HG02852 (cell line): Measurements from ENCODE around the gene ZNF558.

Experiments used
- ATAC-seq: cut with Tn5 transposase; IDR thresholded peaks from one replicate; pipeline ENCODE4 v1.9.1; 2021; ENCODE audit warnings: mild to moderate bottlenecking, moderate library complexity; ENCODE audit not compliant: unreplicated experiment

ZNF558 gene

DNA sequence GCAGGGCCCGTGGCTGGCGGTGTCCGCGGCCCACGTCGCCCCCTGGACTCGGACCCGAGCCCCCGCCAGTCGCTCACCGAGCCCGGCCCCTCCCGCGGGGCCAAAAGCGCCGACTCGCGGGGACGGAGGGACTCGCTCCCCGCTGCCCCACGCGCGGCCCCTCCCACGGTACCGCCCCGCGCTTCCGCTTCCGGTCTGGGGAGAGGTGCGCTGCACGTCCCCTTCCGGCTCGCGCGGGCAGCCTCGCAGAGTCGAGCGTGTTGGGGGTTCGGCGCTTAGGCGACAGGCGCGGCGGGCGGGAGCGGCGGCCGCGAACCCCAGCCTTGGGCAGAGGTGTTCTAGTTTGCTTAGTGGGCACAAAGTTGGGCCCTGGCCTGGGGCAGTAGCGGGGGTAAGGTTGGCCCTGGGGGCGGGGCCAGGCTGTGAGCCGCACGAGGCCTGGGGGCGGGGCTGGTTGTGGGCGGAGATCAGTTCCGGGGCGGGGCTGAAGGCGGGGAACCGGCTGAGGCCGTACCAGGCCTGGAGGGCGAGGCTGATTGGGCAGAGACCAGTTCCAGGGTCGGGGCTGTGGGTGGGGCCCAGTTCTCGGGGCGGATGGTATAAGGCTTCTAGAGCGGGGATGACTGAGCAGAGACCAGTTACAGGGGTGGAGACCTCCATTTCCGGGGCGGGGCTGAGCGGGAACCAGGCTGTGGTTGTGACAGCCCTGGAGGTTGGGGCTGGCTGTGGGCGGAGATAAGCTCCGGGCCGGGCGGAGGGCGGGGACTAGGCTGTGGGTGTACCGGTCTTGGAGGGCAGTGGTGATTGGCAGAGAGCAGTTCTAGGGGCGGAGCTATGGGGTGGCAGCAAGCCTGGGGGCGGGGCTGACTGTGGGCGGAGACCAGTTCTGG, at the start of gene ZNF558, which contains the start of gene MBD3L1:
Gene ZNF558, minus strand, starts transcription at position 173 of the 890 bp plus-strand sequence. CDS start 9,645 bp downstream, outside the sequence.
Gene MBD3L1, plus strand, starts transcription at position 246 of the 890 bp plus-strand sequence. CDS start 10,302 bp downstream, outside the sequence.
- ATAC-seq = peak; percentile 91

- ATAC-seq = no peak
These were observed 49.4 kb upstream of the ZNF558 start for GRCh38 chr19:8881512-8881911.

GRCh38 chr19:8880868-8881488, 48.9 kb upstream of the ZNF558 start:
- ATAC-seq = no peak

- ATAC-seq = no peak
These were observed 46.0 kb upstream of the ZNF558 start for GRCh38 chr19:8877854-8878705.

DNA sequence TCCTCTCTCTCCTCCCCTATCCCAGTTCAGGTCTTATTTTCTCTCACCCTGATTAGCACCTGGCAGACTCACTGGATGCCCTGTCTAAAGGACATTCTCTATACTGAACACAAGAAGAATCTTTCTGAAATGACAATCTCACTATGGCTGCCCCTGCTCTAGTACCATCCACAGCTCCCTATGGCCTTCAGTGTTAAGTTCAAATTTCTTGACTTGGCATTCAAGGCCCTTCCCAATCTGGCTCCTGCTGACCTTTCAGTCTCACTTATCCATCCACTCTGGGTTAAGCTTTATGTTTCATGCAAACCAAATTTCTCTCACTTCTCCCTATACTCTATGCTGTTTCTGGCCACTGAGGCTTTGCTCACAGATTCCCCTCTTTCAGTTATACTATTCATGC, 34.2 kb upstream of the ZNF558 start:
- no peak for ATAC-seq

GRCh38 chr19:8858260-8858659, 26.2 kb upstream of the ZNF558 start:
- ATAC-seq = no peak

DNA sequence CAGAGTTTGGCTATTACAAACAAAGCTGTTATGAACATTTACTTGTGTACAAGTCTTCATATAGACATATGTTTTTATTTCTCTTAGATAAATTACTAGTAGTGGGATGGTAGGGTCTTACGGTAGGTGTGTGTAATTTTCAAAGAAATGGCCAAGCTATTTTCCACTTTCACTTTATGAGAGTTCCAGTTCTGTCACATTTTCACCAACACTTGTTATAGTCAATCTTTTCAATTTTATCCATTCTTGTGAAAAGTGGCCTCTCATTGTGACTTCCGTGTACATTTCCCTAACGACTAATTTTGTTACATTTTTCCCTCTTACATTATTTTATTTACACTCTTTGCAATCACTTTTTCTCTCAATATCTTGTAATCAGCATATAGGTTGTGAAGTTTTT, 18.4 kb upstream of the ZNF558 start:
- ATAC-seq = no peak

GRCh38 chr19:8849232-8849631, 17.1 kb upstream of the ZNF558 start:
- no peak for ATAC-seq

DNA sequence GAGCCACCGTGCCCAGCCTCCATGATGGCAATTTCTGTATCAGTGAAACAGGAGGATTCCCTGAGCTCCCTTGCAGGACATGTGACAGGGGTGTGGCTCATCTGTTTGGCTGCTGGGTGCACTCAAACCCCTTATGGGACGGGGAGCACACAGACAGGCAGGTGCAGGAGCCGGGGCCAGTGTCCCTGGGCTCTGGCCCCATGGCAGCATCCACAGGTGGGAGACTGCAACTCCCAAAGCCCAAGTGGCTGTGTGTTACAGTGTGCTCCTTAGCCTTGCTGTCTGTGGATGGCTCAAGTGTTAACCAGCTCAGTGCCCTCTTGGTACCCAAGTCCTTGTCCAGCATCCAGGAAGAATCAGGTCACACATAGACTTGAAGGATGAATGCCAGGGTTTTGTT, 14.7 kb upstream of the ZNF558 start:
- no peak for ATAC-seq

GRCh38 chr19:8840708-8841107, 8.6 kb upstream of the ZNF558 start:
- no peak for ATAC-seq

DNA sequence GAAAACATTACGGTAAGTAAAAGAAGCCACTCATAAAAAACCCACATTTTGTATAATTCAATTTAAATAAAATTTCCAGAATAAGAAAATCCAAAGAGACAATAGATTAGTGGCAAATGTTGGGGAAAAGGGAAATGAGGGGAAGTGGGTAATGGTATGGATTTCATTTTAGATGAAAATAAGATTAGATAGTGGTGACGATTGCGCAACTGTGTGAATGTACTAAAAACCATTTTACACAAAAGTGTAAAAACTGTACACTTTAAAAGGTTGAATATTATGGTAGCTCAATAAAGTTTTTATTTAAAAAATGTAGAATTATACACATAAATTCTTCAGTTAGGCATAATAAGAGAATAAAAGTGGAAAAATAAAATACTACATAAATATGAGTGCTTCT, 3.8 kb upstream of the ZNF558 start:
- no peak for ATAC-seq

DNA sequence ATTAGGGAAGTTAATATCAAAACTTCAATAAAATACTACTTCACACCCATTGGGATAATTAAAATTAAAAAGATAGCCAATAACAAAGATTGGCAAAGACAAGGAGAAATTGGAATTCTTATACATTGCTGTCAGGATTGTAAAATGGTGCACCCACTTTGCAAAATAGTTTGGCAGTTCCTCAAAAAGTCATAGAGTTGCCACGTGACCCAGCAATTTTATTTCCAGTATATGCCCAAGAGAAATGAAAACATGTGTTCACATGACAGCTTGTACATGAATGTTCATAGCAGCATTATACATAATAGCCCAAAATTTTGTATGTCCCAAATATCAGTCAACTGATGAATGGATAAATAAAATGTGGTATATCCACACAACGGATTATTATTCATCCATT, 3.3 kb upstream of the ZNF558 start:
- no peak for ATAC-seq

DNA sequence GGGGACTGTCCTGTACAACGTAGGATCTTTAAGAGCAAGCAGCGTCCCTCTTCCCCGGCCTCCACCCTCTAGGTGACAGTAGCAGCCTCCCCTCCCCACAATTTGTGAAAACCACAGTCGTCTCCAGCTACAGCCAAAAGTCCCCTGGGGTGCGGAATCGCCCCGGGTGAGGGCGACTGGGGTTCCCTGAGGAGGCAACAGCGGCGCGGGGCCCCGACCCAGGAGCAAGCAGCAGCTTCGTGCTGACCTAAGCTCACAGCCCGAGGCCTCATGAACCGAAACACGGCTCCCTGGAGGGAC, 322 bp downstream of the ZNF558 start:
- peak; percentile 18 for ATAC-seq

DNA sequence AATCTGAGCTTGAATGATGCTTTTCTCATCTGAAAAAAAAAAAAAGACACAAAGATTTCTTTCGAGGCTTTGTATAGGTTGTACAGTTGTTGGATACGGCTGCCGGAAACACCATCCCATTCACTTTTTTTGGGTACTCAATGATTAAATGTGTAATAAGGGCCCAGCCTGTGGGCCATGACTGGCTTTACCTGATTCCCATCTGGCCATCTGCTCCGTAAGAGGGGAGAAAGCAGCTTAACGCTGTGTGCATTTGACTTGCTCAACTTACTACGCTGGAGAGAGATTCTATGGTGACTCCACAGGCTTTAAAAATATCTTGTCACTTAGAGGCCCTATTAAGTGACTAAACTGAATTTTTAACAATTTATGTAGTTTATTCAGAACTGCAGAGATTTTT, 731 bp downstream of the ZNF558 start:
- no peak for ATAC-seq

DNA sequence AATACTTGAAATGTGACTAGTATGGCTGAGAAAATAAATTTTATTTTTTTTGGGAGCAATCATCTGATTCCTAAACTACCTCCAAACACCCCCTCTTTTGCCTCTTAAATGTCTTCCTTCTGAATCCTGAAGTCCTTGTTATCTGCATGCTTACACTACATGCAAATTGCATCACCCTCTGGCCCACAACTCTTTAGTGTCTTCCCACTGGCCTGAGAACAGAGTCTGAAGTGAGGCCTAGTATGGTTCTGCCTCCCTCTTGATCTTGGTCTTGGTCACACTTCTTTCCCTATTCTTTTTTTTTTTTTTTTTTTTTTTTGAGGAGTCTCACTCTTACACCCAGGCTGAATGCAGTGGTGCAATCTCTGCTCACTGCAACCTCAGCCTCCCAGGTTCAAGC, 4.8 kb downstream of the ZNF558 start:
- ATAC-seq = no peak

DNA sequence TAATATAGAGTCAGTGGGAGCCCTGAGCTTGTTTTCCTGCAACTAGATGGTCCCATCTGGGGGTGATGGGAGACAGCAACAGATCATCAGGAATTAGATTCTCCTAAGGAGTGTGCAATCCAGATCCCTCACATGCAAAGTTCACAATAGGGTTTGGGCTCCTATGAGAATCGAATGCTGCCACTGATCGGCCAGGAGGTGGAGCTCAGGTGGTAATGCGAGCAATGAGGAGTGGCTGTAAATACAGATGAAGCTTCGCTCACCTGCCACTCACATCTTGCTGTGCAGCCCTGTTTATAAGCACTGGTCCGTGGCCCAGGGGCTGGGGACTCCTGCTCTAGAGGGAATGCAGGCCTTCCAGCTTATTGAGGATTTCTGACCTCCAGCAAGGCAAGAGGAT, 5.7 kb downstream of the ZNF558 start:
- no peak for ATAC-seq

- ATAC-seq = no peak
These were observed 10.3 kb downstream of the ZNF558 start for GRCh38 chr19:8821748-8822241.

- ATAC-seq = no peak
These were observed 11.9 kb downstream of the ZNF558 start for GRCh38 chr19:8820234-8820633.

GRCh38 chr19:8815780-8816179, 16.3 kb downstream of the ZNF558 start:
- no peak for ATAC-seq

- ATAC-seq = no peak
These were observed 17.9 kb downstream of the ZNF558 start for GRCh38 chr19:8814176-8814575.
